Lower leg skin (tissue), 4 donors: ENCODE measurements around the gene PNPLA4. TPM values are rescaled to one million over a fixed set of nuclear protein-coding genes. Genes with fewer than 3 reads are reported as not detected.

Experiments used
- DNase-seq, 2 donors: peaks; one replicate each; pipeline ENCODE4 v3.0.0-alpha.2; 2019; ENCODE audit warnings: low spot score in 2 of 2
- H3K4me3 ChIP-seq: fragments of 200-600 bp; sonication (generic); 2 replicates; pipeline ENCODE4 v1.5.1; 2017; ENCODE audit warnings: mild to moderate bottlenecking, low read depth; ENCODE audit not compliant: poor library complexity, severe bottlenecking
- POLR2A ChIP-seq, 2 donors: fragments of 450-650 bp; IDR thresholded peaks; one replicate each; pipeline ENCODE4 v1.6.1; 2016 to 2017; ENCODE audit warnings: antibody characterized with exemption in 2 of 2, mild to moderate bottlenecking in 1 of 2, moderate library complexity in 1 of 2
- WGBS, 2 donors: methylation state at CpG; one replicate each; pipeline ENCODE4 v1.1.5; 2018; 5-methylcytosine and 5-hydroxymethylcytosine counted together
- intact Hi-C: fragments of 100-400 bp; cut with DNase I; formaldehyde crosslinking; loops from one replicate; pipeline ENCODE4 v1.15.0; 2023; ENCODE audit warnings: low total_unique reads
- total RNA-seq, 4 donors: library from RNA; depleted of rRNA; stranded (reverse); fragments of >200 nt; gene quantifications; one replicate each; pipeline ENCODE4 v1.1.0, GENCODE V29; 2016
- TF ChIP-seq, protein P1 (sequence below), 3 donors: fragments of 450-650 bp; IDR thresholded peaks; one replicate each; pipeline ENCODE4 v1.5.1; 2016; ENCODE audit warnings: antibody characterized with exemption in 3 of 3, mild to moderate bottlenecking in 3 of 3, moderate library complexity in 2 of 3

The PNPLA4 gene
- 10 to 100 TPM in 3 of 4 donors, 1 to 10 TPM in 1; 4.8 to 31.6 (median 18.6) TPM for total RNA-seq

- intact Hi-C loops, result no loop called here
- 8 to 10% methylated on average over 18 to 51 of the region's 52 CpGs for WGBS, 2 donors
- H3K4me3 ChIP-seq, result peak within 1 kb of the TSS; percentile 40
- no peak for TF ChIP-seq POLR2A (IDR thresholded peaks at IDR 0.05)
- TF ChIP-seq, protein P1, sequence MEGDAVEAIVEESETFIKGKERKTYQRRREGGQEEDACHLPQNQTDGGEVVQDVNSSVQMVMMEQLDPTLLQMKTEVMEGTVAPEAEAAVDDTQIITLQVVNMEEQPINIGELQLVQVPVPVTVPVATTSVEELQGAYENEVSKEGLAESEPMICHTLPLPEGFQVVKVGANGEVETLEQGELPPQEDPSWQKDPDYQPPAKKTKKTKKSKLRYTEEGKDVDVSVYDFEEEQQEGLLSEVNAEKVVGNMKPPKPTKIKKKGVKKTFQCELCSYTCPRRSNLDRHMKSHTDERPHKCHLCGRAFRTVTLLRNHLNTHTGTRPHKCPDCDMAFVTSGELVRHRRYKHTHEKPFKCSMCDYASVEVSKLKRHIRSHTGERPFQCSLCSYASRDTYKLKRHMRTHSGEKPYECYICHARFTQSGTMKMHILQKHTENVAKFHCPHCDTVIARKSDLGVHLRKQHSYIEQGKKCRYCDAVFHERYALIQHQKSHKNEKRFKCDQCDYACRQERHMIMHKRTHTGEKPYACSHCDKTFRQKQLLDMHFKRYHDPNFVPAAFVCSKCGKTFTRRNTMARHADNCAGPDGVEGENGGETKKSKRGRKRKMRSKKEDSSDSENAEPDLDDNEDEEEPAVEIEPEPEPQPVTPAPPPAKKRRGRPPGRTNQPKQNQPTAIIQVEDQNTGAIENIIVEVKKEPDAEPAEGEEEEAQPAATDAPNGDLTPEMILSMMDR (IDR thresholded peaks at IDR 0.05), result no peak
- DNase-seq, result peak; percentile 55 to 94
These were observed at the start of gene PNPLA4 for GRCh38 chrX:7927259-7928167. Gene PNPLA4 (minus strand): TSS chrX:7927413. CDS start chrX:7926119, 1,294 bp downstream.

GRCh38 chrX:7972586-7972985 is 45.4 kb upstream of the PNPLA4 start:
- no peak overlapping the region for H3K4me3 ChIP-seq
- 48 to 68% methylated on average over 2 of the region's 2 CpGs for WGBS, 2 donors

GRCh38 chrX:7970428-7970827 is 43.2 kb upstream of the PNPLA4 start:
- TF ChIP-seq, protein P1 (IDR thresholded peaks at IDR 0.05), result no peak
- no peak for TF ChIP-seq POLR2A (IDR thresholded peaks at IDR 0.05)
- H3K4me3 ChIP-seq, result no peak overlapping the region
- intact Hi-C loops, result no loop called here
- DNase-seq, result no peak
- 81 to 87% methylated on average over 4 of the region's 4 CpGs for WGBS, 2 donors

More at GRCh38 chrX:7972586-7972985, 45.4 kb upstream of the PNPLA4 start:
- intact Hi-C loops, result no loop called here
- TF ChIP-seq, protein P1 (IDR thresholded peaks at IDR 0.05), result no peak
- no peak for TF ChIP-seq POLR2A (IDR thresholded peaks at IDR 0.05)
- DNase-seq, result no peak

DNA sequence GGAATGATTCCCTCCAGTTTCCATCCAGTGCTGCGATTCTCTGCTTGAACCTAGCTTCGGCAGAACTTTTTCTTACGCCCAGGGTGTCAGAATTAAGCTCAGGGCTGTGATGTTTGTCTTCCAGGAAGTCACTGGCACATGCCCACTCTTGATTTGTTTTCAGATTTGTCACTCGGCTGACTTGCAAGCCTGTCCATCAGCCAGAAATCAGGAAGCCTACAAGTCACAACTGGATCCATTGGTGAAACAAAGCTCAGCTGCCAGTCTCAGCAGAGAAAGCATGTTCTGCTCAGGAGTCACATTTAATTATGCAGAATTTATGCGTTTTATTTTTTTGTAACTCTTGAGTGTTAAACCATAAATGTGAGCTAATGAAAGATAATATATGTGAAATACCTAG is 38.2 kb upstream of the PNPLA4 start:
- intact Hi-C loops, result no loop called here
- DNase-seq, result peak in 1 of 2 donors; percentile 14
- TF ChIP-seq, protein P1 (IDR thresholded peaks at IDR 0.05), result no peak
- TF ChIP-seq POLR2A (IDR thresholded peaks at IDR 0.05), result no peak
- WGBS, 2 donors, result 21 to 50% methylated on average over 5 of the region's 5 CpGs
- no peak overlapping the region for H3K4me3 ChIP-seq

GRCh38 chrX:7960246-7960645 is 33.0 kb upstream of the PNPLA4 start:
- intact Hi-C loops, result no loop called here
- no peak overlapping the region for H3K4me3 ChIP-seq
- no peak for TF ChIP-seq POLR2A (IDR thresholded peaks at IDR 0.05)
- TF ChIP-seq, protein P1 (IDR thresholded peaks at IDR 0.05), result no peak
- 71 to 72% methylated on average over 1 of the region's 1 CpG for WGBS, 2 donors
- DNase-seq, result no peak
